H9 (cell line): ENCODE results near the gene KIAA0930. TPM values are rescaled to one million over a fixed set of nuclear protein-coding genes. Genes with fewer than 3 reads are reported as not detected.

Source experiments
- DNase-seq: peaks from one replicate; pipeline ENCODE4 v3.0.0-alpha.2; 2017
- H2AFZ ChIP-seq: one replicate; pipeline ENCODE4 v1.6.1; 2013; ENCODE audit warnings: mild to moderate bottlenecking, low read length, control low read depth, moderate library complexity
- H2AK5ac ChIP-seq: 2 replicates; pipeline ENCODE4 v1.6.1; 2013; ENCODE audit warnings: low read length, control low read depth, mixed read lengths; ENCODE audit not compliant: insufficient read length
- H2BK120ac ChIP-seq: one replicate; pipeline ENCODE4 v1.6.1; 2013; ENCODE audit warnings: low read depth, mild to moderate bottlenecking, low read length, control low read depth, inconsistent platforms; ENCODE audit not compliant: poor library complexity, severe bottlenecking
- H2BK12ac ChIP-seq: 2 replicates; pipeline ENCODE4 v1.6.1; 2013; ENCODE audit warnings: low read length, control low read depth, mixed read lengths, low read depth; ENCODE audit not compliant: insufficient read length
- H2BK15ac ChIP-seq: 2 replicates; pipeline ENCODE4 v1.6.1; 2013; ENCODE audit warnings: low read depth, low read length, control low read depth
- H2BK20ac ChIP-seq: one replicate; pipeline ENCODE4 v1.6.1; 2013; ENCODE audit warnings: low read depth, mild to moderate bottlenecking, low read length, control low read depth, inconsistent platforms; ENCODE audit not compliant: poor library complexity, severe bottlenecking
- H2BK5ac ChIP-seq: 2 replicates; pipeline ENCODE4 v1.6.1; 2013; ENCODE audit warnings: low read length, control low read depth, mixed read lengths; ENCODE audit not compliant: insufficient read length
- H3K14ac ChIP-seq: 2 replicates; pipeline ENCODE4 v1.6.1; 2013; ENCODE audit warnings: low read length, control low read depth; ENCODE audit not compliant: insufficient read depth
- H3K18ac ChIP-seq: 2 replicates; pipeline ENCODE4 v1.6.1; 2013; ENCODE audit warnings: low read depth, mild to moderate bottlenecking, mixed read lengths, low read length, control low read depth; ENCODE audit not compliant: insufficient read length
- H3K23ac ChIP-seq: 2 replicates; pipeline ENCODE4 v1.6.1; 2013; ENCODE audit warnings: low read length, control low read depth, mixed read lengths, low read depth; ENCODE audit not compliant: insufficient read length
- H3K23me2 ChIP-seq: 2 replicates; pipeline ENCODE4 v1.6.1; 2013; ENCODE audit warnings: low read depth, mild to moderate bottlenecking, mixed read lengths, low read length, control low read depth; ENCODE audit not compliant: insufficient read length, poor library complexity, severe bottlenecking
- H3K27ac ChIP-seq: 2 replicates; pipeline ENCODE4 v1.5.1; 2013; ENCODE audit warnings: low read length, control low read depth, mixed read lengths, low read depth; ENCODE audit not compliant: insufficient read length
- H3K27me3 ChIP-seq: 2 replicates; pipeline ENCODE4 v1.6.1; 2013; ENCODE audit warnings: low read length, control low read depth, inconsistent platforms; ENCODE audit not compliant: insufficient read depth
- H3K4ac ChIP-seq: 2 replicates; pipeline ENCODE4 v1.6.1; 2013; ENCODE audit warnings: low read depth, mild to moderate bottlenecking, control low read depth, inconsistent platforms, low read length, moderate library complexity
- H3K4me1 ChIP-seq: 2 replicates; pipeline ENCODE4 v1.6.1; 2013; ENCODE audit warnings: low read length, control low read depth, inconsistent platforms; ENCODE audit not compliant: insufficient read depth
- H3K4me2 ChIP-seq: 2 replicates; pipeline ENCODE4 v1.6.1; 2013; ENCODE audit warnings: low read length, control low read depth, mixed read lengths; ENCODE audit not compliant: insufficient read length, insufficient read depth
- H3K56ac ChIP-seq: 2 replicates; pipeline ENCODE4 v1.6.1; 2013; ENCODE audit warnings: low read depth, mild to moderate bottlenecking, mixed read lengths, low read length, control low read depth; ENCODE audit not compliant: insufficient read length
- H3K79me1 ChIP-seq: 2 replicates; pipeline ENCODE4 v1.6.1; 2013; ENCODE audit warnings: low read depth, mild to moderate bottlenecking, moderate library complexity, low read length, control low read depth, inconsistent platforms; ENCODE audit not compliant: insufficient read depth, poor library complexity, severe bottlenecking
- H3K79me2 ChIP-seq: 2 replicates; pipeline ENCODE4 v1.6.1; 2013; ENCODE audit warnings: low read length, control low read depth, inconsistent platforms; ENCODE audit not compliant: insufficient read depth
- H3K9ac ChIP-seq: 2 replicates; pipeline ENCODE4 v1.6.1; 2013; ENCODE audit warnings: low read length, control low read depth, mixed read lengths; ENCODE audit not compliant: insufficient read length; ENCODE audit errors: extremely low read depth
- H3K9me3 ChIP-seq: one replicate; pipeline ENCODE4 v1.6.1; 2013; ENCODE audit warnings: low read depth, low read length, inconsistent platforms; ENCODE audit not compliant: control insufficient read depth
- H3T11ph ChIP-seq: one replicate; pipeline ENCODE4 v1.6.1; 2013; ENCODE audit warnings: mild to moderate bottlenecking, low read length, control low read depth, inconsistent platforms
- H4K20me1 ChIP-seq: one replicate; pipeline ENCODE4 v1.6.1; 2013; ENCODE audit not compliant: control insufficient read depth, insufficient read length, insufficient read depth
- H4K5ac ChIP-seq: 2 replicates; pipeline ENCODE4 v1.6.1; 2013; ENCODE audit warnings: low read depth, mild to moderate bottlenecking, mixed read lengths, low read length, control low read depth; ENCODE audit not compliant: insufficient read length
- H4K8ac ChIP-seq: replicated peaks from 2 replicates; pipeline ENCODE4 v1.6.1; 2013; ENCODE audit warnings: low read length, control low read depth, mixed read lengths, low read depth; ENCODE audit not compliant: insufficient read length
- H4K91ac ChIP-seq: 2 replicates; pipeline ENCODE4 v1.6.1; 2013; ENCODE audit warnings: low read depth, mild to moderate bottlenecking, moderate library complexity, mixed read lengths, low read length, control low read depth; ENCODE audit not compliant: insufficient read length
- H3K27ac Mint-ChIP-seq, 3 experiments: 2 replicates in 2 of 3; 3 replicates in 1 of 3; pipeline ENCODE4 v1.8.0; 2020 to 2021; ENCODE audit warnings: mixed read lengths in 3 of 3, mild to moderate bottlenecking in 1 of 3, moderate library complexity in 1 of 3
- H3K27me3 Mint-ChIP-seq: 2 replicates; pipeline ENCODE4 v1.8.0; 2021; ENCODE audit warnings: low read depth, mild to moderate bottlenecking, moderate library complexity, mixed read lengths
- H3K36me3 Mint-ChIP-seq, 3 experiments: 2 replicates in 2 of 3; 3 replicates in 1 of 3; pipeline ENCODE4 v1.8.0; 2020 to 2021; ENCODE audit warnings: low read depth in 3 of 3, mixed read lengths in 3 of 3; ENCODE audit not compliant: insufficient read depth in 1 of 3
- H3K4me1 Mint-ChIP-seq, 2 experiments: 2 replicates each; pipeline ENCODE4 v1.8.0; 2020; ENCODE audit warnings: mixed read lengths in 2 of 2
- H3K4me3 Mint-ChIP-seq, 2 experiments: 2 replicates in 1 of 2; 3 replicates in 1 of 2; pipeline ENCODE4 v1.8.0; 2020 to 2021; ENCODE audit warnings: mild to moderate bottlenecking in 2 of 2, mixed read lengths in 2 of 2, moderate library complexity in 1 of 2
- H3K9me3 Mint-ChIP-seq, 2 experiments: 2 replicates in 1 of 2; 3 replicates in 1 of 2; pipeline ENCODE4 v1.8.0; 2020; ENCODE audit warnings: mild to moderate bottlenecking in 2 of 2, mixed read lengths in 2 of 2, moderate library complexity in 1 of 2
- WGBS: extraction: QIAGEN DNeasy Blood & Tissue Kit; methylation state at CpG from one replicate; pipeline ENCODE4 v1.1.7; 2013; ENCODE audit warnings: missing lambda C conversion rate, low lambda C conversion rate, mixed read lengths; ENCODE audit not compliant: insufficient read length; ENCODE audit errors: extremely low coverage; 5-methylcytosine and 5-hydroxymethylcytosine counted together
- total RNA-seq: library from RNA; stranded (reverse); gene quantifications from 2 replicates; pipeline ENCODE4 v1.2.1, GENCODE V29; 2021
- TF ChIP-seq, protein P1 (sequence below): fragments of 200-600 bp; sonication (generic); conservative IDR thresholded peaks from 3 replicates; pipeline ENCODE4 v1.8.0; 2021; ENCODE audit warnings: antibody characterized with exemption, mild to moderate bottlenecking

Gene KIAA0930
- total RNA-seq, 1 experiment from 2014 or later = 46.2 TPM

DNA sequence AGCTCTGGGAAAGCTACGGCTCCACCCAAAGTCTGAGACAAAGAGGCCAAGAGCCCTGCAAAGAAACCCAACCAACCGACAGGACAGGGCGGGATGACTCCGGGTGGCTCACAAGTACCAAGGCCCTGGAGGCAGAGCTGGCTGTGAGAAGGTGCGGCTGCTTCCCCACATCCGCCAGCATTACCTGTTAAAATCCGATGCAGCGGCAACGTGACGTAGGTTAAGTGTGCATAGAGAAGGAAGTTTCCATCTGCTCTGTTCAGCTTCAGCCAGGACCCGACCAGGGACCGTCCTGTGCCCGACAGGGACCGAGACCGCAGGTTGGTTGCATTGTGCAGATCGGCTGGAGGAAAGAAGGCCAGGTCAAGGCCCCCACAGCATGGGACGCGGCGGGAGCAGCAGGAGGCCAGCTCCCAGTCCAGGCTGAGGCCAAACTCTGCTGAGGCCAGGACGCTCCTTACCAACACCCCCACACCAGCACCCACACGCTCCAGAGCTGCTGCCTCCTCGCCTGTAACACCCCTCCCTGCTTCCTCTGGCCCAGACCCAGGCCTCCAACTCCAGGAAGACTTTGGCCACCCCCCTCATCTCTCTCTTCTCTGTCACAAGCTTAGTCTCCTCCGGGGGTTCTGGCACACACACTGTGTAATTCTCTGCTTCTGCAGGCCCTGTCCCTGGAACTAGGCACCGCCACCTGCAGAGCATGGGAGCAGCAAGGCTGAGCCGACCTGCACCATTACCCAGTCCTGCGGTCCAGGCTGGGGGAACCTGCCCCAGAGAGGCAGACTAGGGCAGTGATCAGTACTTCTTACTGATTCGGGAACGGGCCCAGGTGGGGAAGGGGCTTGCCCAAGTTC lies 42.9 kb downstream of the KIAA0930 start:
- no peak overlapping the region for H2BK15ac ChIP-seq
- Mint-ChIP-seq H3K4me3 (no peak overlapping the region), H3K4me1 (peaks cover 32 to 39% of the 10 kb centered on the region in 2 experiments), H3K27ac (peak overlapping the region; percentile 76 to 95 (median 77); a peak in 5 of 7 replicates), H3K36me3 (peaks cover 4 to 29% (median 27%) of the 10 kb centered on the region in 3 experiments; a peak in 6 of 7 replicates), H3K9me3 (no peaks in the 10 kb centered on the region), H3K27me3 (no peaks in the 10 kb centered on the region)
- no peak overlapping the region for H2AK5ac ChIP-seq
- no peak overlapping the region for H3K18ac ChIP-seq
- no peak overlapping the region for H2BK20ac ChIP-seq
- no peak overlapping the region for H3K9ac ChIP-seq
- H2AFZ ChIP-seq = no peak overlapping the region
- H3K14ac ChIP-seq = peak overlapping the region; percentile 66
- H4K91ac ChIP-seq = no peak overlapping the region
- H3K23ac ChIP-seq = no peak overlapping the region
- no peaks in the 10 kb centered on the region for H4K20me1 ChIP-seq
- no peak overlapping the region for H2BK120ac ChIP-seq
- H2BK12ac ChIP-seq = no peak overlapping the region
- DNase-seq = no peak
- no peak overlapping the region for H3K56ac ChIP-seq
- no peaks in the 10 kb centered on the region for H3K79me2 ChIP-seq
- no peaks in the 10 kb centered on the region for H3K23me2 ChIP-seq
- H3K79me1 ChIP-seq = no peaks in the 10 kb centered on the region
- H3K4me1 ChIP-seq = no peaks in the 10 kb centered on the region; the same call in 1 of the 2 replicates
- H2BK5ac ChIP-seq = no peak overlapping the region
- H4K5ac ChIP-seq = no peak overlapping the region
- H3K9me3 ChIP-seq = no peaks in the 10 kb centered on the region
- no peak overlapping the region for H3K27ac ChIP-seq
- H3K4ac ChIP-seq = no peak overlapping the region
- H3K27me3 ChIP-seq = no peaks in the 10 kb centered on the region
- WGBS = no CpG with 5 or more reads among the region's 28 CpGs
- no peak overlapping the region for H3K4me2 ChIP-seq
- no peak overlapping the region for H3T11ph ChIP-seq
- no peak overlapping the region for H4K8ac ChIP-seq
- TF ChIP-seq, protein P1, sequence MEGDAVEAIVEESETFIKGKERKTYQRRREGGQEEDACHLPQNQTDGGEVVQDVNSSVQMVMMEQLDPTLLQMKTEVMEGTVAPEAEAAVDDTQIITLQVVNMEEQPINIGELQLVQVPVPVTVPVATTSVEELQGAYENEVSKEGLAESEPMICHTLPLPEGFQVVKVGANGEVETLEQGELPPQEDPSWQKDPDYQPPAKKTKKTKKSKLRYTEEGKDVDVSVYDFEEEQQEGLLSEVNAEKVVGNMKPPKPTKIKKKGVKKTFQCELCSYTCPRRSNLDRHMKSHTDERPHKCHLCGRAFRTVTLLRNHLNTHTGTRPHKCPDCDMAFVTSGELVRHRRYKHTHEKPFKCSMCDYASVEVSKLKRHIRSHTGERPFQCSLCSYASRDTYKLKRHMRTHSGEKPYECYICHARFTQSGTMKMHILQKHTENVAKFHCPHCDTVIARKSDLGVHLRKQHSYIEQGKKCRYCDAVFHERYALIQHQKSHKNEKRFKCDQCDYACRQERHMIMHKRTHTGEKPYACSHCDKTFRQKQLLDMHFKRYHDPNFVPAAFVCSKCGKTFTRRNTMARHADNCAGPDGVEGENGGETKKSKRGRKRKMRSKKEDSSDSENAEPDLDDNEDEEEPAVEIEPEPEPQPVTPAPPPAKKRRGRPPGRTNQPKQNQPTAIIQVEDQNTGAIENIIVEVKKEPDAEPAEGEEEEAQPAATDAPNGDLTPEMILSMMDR = no peak
